Measurements from ENCODE around the gene TFAP2A.

Gene TFAP2A

GRCh38 chr6:10361428-10361827 is 53.4 kb downstream of the TFAP2A start:
- no peak overlapping the region for H3K4me3 ChIP-seq (ENCODE audit: low read depth, low read length)
- no peak for DNase-seq (ENCODE audit: low read depth)

GRCh38 chr6:10359581-10359980 is 55.3 kb downstream of the TFAP2A start:
- H3K4me3 ChIP-seq (ENCODE audit: low read depth, low read length), result no peak overlapping the region
- DNase-seq (ENCODE audit: low read depth), result no peak

- no peak for DNase-seq (ENCODE audit: low read depth)
- no peak overlapping the region for H3K4me3 ChIP-seq (ENCODE audit: low read depth, low read length)
Observed at GRCh38 chr6:10355115-10355702, 59.7 kb downstream of the TFAP2A start.

DNA sequence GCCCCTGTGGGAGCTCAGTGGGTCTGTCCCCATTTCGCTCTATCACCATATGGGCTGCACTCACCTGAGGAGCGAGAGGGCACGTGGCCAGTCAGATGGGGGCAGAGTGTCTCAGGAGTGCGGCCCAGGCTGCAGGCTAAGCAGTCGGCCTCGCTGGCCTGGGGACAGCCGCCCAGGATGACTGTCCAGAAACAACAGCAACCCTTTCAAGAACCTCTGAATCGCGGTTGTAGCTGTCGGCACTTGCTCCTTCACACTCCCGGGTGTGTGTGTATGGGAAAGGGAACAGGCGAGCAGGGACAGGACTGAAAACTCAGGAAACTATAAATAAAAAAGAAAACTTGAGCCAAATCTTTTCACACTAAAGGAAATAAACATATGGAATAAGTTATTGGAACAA is 63.1 kb downstream of the TFAP2A start:
- no peak overlapping the region for H3K4me3 ChIP-seq (ENCODE audit: low read depth, low read length)
- no peak for DNase-seq (ENCODE audit: low read depth)

DNA sequence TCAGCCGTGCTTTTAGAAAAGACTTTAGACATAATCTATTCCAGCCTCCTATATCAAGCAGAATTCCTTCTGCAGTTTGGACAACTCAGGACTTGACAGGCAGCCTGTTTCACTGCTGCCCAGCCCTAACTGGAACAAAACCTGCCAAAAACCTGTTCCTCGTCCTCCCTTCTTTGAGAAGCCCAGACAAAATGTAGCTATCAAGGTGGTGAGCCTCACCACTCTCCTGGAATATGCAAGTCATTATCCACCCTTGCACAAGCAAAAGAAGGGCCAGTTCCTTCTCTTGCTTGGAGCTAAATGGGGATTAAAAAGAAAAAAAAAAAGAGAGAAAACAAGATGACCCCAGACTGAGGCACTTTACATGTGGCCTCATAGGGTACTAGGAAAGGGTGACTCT is 64.2 kb downstream of the TFAP2A start:
- H3K4me3 ChIP-seq (ENCODE audit: low read depth, low read length), result no peak overlapping the region
- DNase-seq (ENCODE audit: low read depth), result no peak

GRCh38 chr6:10347561-10348327 is 67.1 kb downstream of the TFAP2A start:
- no peak overlapping the region for H3K4me3 ChIP-seq (ENCODE audit: low read depth, low read length)
- no peak for DNase-seq (ENCODE audit: low read depth)

Data from skeletal muscle cell (primary cell).